ENCODE results near the gene NSUN7.
A peak's percentile ranks its signal among the peaks of the same experiment; 100 is the strongest.

Gene NSUN7

DNA sequence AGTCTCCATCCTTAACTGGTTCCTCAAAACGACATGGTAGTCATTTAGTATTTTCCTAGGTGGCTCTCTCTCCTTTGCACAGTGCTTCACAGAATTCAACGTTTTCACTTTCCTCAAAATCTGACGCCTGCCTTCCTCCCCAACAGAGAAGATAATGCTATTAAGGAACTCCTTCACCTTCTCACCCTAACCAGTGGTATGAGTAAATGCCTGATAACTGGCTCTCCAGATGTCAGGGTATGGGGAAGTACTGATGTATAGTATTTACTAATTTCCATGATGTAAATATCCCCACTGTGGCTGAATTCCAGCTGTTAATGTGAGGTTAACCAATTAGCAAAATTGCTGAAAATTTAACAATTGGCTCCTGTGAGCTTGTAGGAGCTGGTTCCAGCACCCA, 28.8 kb upstream of the NSUN7 start:
- ATAC-seq (ENCODE audit: insufficient read depth, low read depth): no peak

DNA sequence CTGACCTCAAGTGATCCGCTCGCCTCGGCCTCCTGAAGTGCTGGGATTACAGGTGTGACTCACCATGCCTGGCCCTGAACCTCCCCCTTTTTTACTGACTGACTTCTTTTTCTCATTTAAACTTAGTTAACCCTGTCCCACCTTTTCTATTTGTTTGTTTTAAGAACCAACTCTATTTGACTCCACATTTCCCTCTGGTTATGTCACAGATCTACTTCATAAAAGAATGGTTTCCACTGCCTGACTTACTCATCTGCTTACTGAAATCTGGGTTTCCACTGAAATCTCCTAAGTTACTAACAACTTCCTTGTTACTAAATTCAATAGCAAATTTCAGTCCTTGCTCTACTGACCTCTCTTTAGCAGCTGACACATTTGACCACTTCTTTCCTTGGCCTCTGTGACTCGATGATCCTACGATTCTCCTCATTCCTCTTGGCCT, 28.0 kb upstream of the NSUN7 start:
- Histone ChIP-seq H3K4me1 (ENCODE audit: insufficient read depth, low read length) (0 out of 2 replicates have a peak, but pooled peaks cover 3% of the 10 kb centered on the region), H3K36me3 (ENCODE audit: insufficient read depth, low read length) (no peaks in the 10 kb centered on the region), H3K27ac (ENCODE audit: low read length) (no peak overlapping the region), H3K9me3 (ENCODE audit: insufficient read depth, low read length, severe bottlenecking) (no peaks in the 10 kb centered on the region), H3K79me2 (ENCODE audit: insufficient read depth, low read length) (no peaks in the 10 kb centered on the region), H3K27me3 (ENCODE audit: insufficient read depth, low read length, poor library complexity) (peaks cover 3% of the 10 kb centered on the region), H3K9ac (ENCODE audit: low read depth, low read length) (no peak overlapping the region), H4K20me1 (ENCODE audit: insufficient read depth, low read length) (no peaks in the 10 kb centered on the region), H2AFZ (ENCODE audit: low read depth, low read length) (no peak overlapping the region), H3K4me2 (ENCODE audit: insufficient read depth, low read length) (no peak overlapping the region), H3K4me3 (ENCODE audit: low read depth in 1 of 2, low read length in 2 of 2) (no peak overlapping the region)
- TF ChIP-seq, protein P1, sequence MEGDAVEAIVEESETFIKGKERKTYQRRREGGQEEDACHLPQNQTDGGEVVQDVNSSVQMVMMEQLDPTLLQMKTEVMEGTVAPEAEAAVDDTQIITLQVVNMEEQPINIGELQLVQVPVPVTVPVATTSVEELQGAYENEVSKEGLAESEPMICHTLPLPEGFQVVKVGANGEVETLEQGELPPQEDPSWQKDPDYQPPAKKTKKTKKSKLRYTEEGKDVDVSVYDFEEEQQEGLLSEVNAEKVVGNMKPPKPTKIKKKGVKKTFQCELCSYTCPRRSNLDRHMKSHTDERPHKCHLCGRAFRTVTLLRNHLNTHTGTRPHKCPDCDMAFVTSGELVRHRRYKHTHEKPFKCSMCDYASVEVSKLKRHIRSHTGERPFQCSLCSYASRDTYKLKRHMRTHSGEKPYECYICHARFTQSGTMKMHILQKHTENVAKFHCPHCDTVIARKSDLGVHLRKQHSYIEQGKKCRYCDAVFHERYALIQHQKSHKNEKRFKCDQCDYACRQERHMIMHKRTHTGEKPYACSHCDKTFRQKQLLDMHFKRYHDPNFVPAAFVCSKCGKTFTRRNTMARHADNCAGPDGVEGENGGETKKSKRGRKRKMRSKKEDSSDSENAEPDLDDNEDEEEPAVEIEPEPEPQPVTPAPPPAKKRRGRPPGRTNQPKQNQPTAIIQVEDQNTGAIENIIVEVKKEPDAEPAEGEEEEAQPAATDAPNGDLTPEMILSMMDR (IDR thresholded peaks at IDR 0.05; ENCODE audit: borderline replicate concordance, extremely low read depth, low read length, poor library complexity, severe bottlenecking): no peak
- TF ChIP-seq EZH2 (IDR thresholded peaks at IDR 0.05; ENCODE audit: borderline replicate concordance, low read depth, low read length, severe bottlenecking): no peak
- DNase-seq (no peak), ATAC-seq (ENCODE audit: insufficient read depth, low read depth) (no peak)

More for the DNA sequence above, 28.8 kb upstream of the NSUN7 start:
- Histone ChIP-seq H3K79me2 (ENCODE audit: insufficient read depth, low read length) (no peaks in the 10 kb centered on the region), H4K20me1 (ENCODE audit: insufficient read depth, low read length) (no peaks in the 10 kb centered on the region), H3K36me3 (ENCODE audit: insufficient read depth, low read length) (no peaks in the 10 kb centered on the region), H3K27me3 (ENCODE audit: insufficient read depth, low read length, poor library complexity) (peaks cover 3% of the 10 kb centered on the region), H3K9me3 (ENCODE audit: insufficient read depth, low read length, severe bottlenecking) (no peaks in the 10 kb centered on the region), H3K27ac (ENCODE audit: low read length) (no peak overlapping the region), H2AFZ (ENCODE audit: low read depth, low read length) (no peak overlapping the region), H3K4me3 (ENCODE audit: low read depth in 1 of 2, low read length in 2 of 2) (no peak overlapping the region), H3K4me2 (ENCODE audit: insufficient read depth, low read length) (no peak overlapping the region), H3K4me1 (ENCODE audit: insufficient read depth, low read length) (0 out of 2 replicates have a peak, but pooled peaks cover 3% of the 10 kb centered on the region), H3K9ac (ENCODE audit: low read depth, low read length) (no peak overlapping the region)
- no peak for DNase-seq
- TF ChIP-seq, protein P1 (IDR thresholded peaks at IDR 0.05; ENCODE audit: borderline replicate concordance, extremely low read depth, low read length, poor library complexity, severe bottlenecking): no peak
- TF ChIP-seq EZH2 (IDR thresholded peaks at IDR 0.05; ENCODE audit: borderline replicate concordance, low read depth, low read length, severe bottlenecking): no peak

DNA sequence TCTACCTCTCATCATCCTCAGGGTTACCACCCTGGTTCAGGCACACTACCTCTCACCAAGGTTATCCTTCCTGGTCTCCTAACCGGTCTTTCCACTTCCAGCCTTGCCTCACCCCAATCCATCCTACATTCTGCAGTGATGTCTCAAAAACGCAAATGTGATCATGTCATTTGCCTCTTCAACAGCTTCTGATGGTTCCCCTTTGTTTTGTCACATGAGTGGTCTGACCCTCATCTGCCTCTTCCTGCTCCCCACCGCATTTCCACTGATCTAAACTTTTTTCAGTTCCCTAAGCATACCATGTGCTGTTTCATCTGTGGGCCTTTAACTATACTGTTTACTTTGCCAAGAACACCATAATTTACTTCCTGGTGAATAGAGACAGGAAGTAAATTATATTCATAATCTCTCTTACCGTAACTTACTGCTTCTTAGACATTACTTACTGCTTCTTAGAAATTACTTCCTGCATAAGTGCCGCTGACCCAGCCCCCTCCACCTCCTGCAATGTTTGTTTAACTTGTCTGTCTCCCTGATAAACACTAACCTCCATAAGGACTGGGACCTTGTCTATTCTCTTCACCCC, 27.1 kb upstream of the NSUN7 start:
- peak; percentile 8 for DNase-seq
- Histone ChIP-seq H3K36me3 (ENCODE audit: insufficient read depth, low read length) (no peaks in the 10 kb centered on the region), H3K27me3 (ENCODE audit: insufficient read depth, low read length, poor library complexity) (peaks cover 2% of the 10 kb centered on the region), H3K4me2 (ENCODE audit: insufficient read depth, low read length) (no peak overlapping the region), H3K4me1 (ENCODE audit: insufficient read depth, low read length) (0 out of 2 replicates have a peak, but pooled peaks cover 3% of the 10 kb centered on the region), H3K79me2 (ENCODE audit: insufficient read depth, low read length) (no peaks in the 10 kb centered on the region), H3K9me3 (ENCODE audit: insufficient read depth, low read length, severe bottlenecking) (no peaks in the 10 kb centered on the region), H4K20me1 (ENCODE audit: insufficient read depth, low read length) (no peaks in the 10 kb centered on the region), H2AFZ (ENCODE audit: low read depth, low read length) (peak overlapping the region; percentile 47; the same call in 1 of the 2 replicates), H3K27ac (ENCODE audit: low read length) (no peak overlapping the region), H3K4me3 (ENCODE audit: low read depth in 1 of 2, low read length in 2 of 2) (no peak overlapping the region), H3K9ac (ENCODE audit: low read depth, low read length) (no peak overlapping the region)
- peak; percentile 29; the same call in 1 of the 3 replicates for ATAC-seq (ENCODE audit: insufficient read depth, low read depth)
- TF ChIP-seq, protein P1 (IDR thresholded peaks at IDR 0.05; ENCODE audit: borderline replicate concordance, extremely low read depth, low read length, poor library complexity, severe bottlenecking): no peak
- no peak for TF ChIP-seq EZH2 (IDR thresholded peaks at IDR 0.05; ENCODE audit: borderline replicate concordance, low read depth, low read length, severe bottlenecking)
